IMR-90 (cell line): ENCODE measurements around the gene SEL1L3. TPM values are rescaled to one million over a fixed set of nuclear protein-coding genes. Genes with fewer than 3 reads are reported as not detected.

Experiments
- ATAC-seq: fragments of 200-7000 bp; cut with Tn5 transposase; 2 replicates; pipeline ENCODE4 v1.9.1; 2020; ENCODE audit warnings: low read depth, mild to moderate bottlenecking, moderate library complexity
- BruUV-seq: library from RNA; stranded (reverse); fragments of 400-500 nt; replicated peaks from 2 replicates; lab custom pipeline; 2021; lab: Mats Ljungman, UMichigan
- CTCF ChIA-PET: fragments of 300-600 bp; formaldehyde crosslinking; extraction: SDS; loops from one replicate; lab custom pipeline; 2021; ENCODE audit warnings: antibody characterized with exemption; lab: Yijun Ruan, JAX
- POLR2A ChIA-PET: fragments of 300-600 bp; sonication (Branson Sonifier 250); formaldehyde crosslinking; loops from one replicate; lab custom pipeline; 2022; ENCODE audit warnings: antibody characterized with exemption; ENCODE audit not compliant: unreplicated experiment; lab: Charles Lee
- DNase-seq: peaks from one replicate; pipeline ENCODE4 v3.0.0; 2013
- H2AFZ ChIP-seq: replicated peaks from 2 replicates; pipeline ENCODE3; 2013; ENCODE audit warnings: low read length, mild to moderate bottlenecking; ENCODE audit not compliant: poor library complexity
- H2AK5ac ChIP-seq: 2 replicates; pipeline ENCODE4 v1.6.1; 2013; ENCODE audit warnings: low read depth, low read length, inconsistent platforms
- H2AK9ac ChIP-seq: replicated peaks from 2 replicates; pipeline ENCODE3; 2013; ENCODE audit warnings: mild to moderate bottlenecking, low read depth, low read length, moderate library complexity; ENCODE audit not compliant: poor library complexity
- H2BK120ac ChIP-seq: 2 replicates; pipeline ENCODE4 v1.6.1; 2013; ENCODE audit warnings: low read depth, low read length, inconsistent platforms
- H2BK15ac ChIP-seq: 3 replicates; pipeline ENCODE4 v1.6.1; 2013; ENCODE audit warnings: low read depth, low read length, inconsistent platforms
- H2BK20ac ChIP-seq: 2 replicates; pipeline ENCODE4 v1.6.1; 2013; ENCODE audit warnings: low read depth, mild to moderate bottlenecking, inconsistent platforms, low read length, moderate library complexity
- H2BK5ac ChIP-seq: 2 replicates; pipeline ENCODE4 v1.6.1; 2013; ENCODE audit warnings: mild to moderate bottlenecking, low read depth, low read length, inconsistent platforms; ENCODE audit not compliant: poor library complexity, severe bottlenecking
- H3K14ac ChIP-seq: replicated peaks from 2 replicates; pipeline ENCODE4 v1.6.1; 2013; ENCODE audit warnings: low read depth, low read length, inconsistent platforms
- H3K18ac ChIP-seq: 2 replicates; pipeline ENCODE4 v1.6.1; 2013; ENCODE audit warnings: low read depth, low read length, control low read depth
- H3K23ac ChIP-seq: 2 replicates; pipeline ENCODE4 v1.6.1; 2013; ENCODE audit warnings: low read depth, low read length, inconsistent platforms
- H3K27ac ChIP-seq: 2 replicates; pipeline ENCODE4 v1.5.1; 2013; ENCODE audit warnings: mild to moderate bottlenecking, control low read depth, low read length; ENCODE audit not compliant: insufficient read depth
- H3K27me3 ChIP-seq: 2 replicates; pipeline ENCODE4 v1.6.1; 2013; ENCODE audit warnings: low read length; ENCODE audit not compliant: control insufficient read depth, insufficient read depth
- H3K36me3 ChIP-seq: 2 replicates; pipeline ENCODE4 v1.6.1; 2013; ENCODE audit warnings: low read length, mixed read lengths; ENCODE audit not compliant: control insufficient read depth, insufficient read depth
- H3K4ac ChIP-seq: 2 replicates; pipeline ENCODE4 v1.6.1; 2013; ENCODE audit warnings: low read depth, low read length, inconsistent platforms
- H3K4me1 ChIP-seq: 2 replicates; pipeline ENCODE4 v1.6.1; 2013; ENCODE audit warnings: low read length, mixed read lengths; ENCODE audit not compliant: control insufficient read depth, insufficient read depth
- H3K4me2 ChIP-seq: 2 replicates; pipeline ENCODE4 v1.6.1; 2013; ENCODE audit warnings: low read depth, mild to moderate bottlenecking, control low read depth, low read length, moderate library complexity
- H3K4me3 ChIP-seq: 2 replicates; pipeline ENCODE4 v1.5.1; 2013; ENCODE audit warnings: low read depth, mild to moderate bottlenecking, control low read depth, low read length, moderate library complexity; ENCODE audit not compliant: insufficient read depth
- H3K56ac ChIP-seq: 2 replicates; pipeline ENCODE4 v1.6.1; 2013; ENCODE audit warnings: low read length, inconsistent platforms; ENCODE audit not compliant: insufficient read depth; ENCODE audit errors: extremely low read depth
- H3K79me1 ChIP-seq, 2 experiments: 2 replicates each; pipeline ENCODE4 v1.6.1; 2013; ENCODE audit warnings: low read length in 2 of 2, inconsistent platforms in 1 of 2, low read depth in 1 of 2
- H3K9ac ChIP-seq: 2 replicates; pipeline ENCODE4 v1.6.1; 2013; ENCODE audit warnings: low read depth, low read length, control low read depth
- H3K9me1 ChIP-seq: 2 replicates; pipeline ENCODE4 v1.6.1; 2013; ENCODE audit warnings: low read length, inconsistent platforms; ENCODE audit not compliant: insufficient read depth
- H3K9me3 ChIP-seq: 2 replicates; pipeline ENCODE4 v1.6.1; 2013; ENCODE audit warnings: low read length; ENCODE audit not compliant: control insufficient read depth, insufficient read depth
- H4K20me1 ChIP-seq: 2 replicates; pipeline ENCODE4 v1.6.1; 2013; ENCODE audit warnings: low read length, inconsistent platforms; ENCODE audit not compliant: insufficient read depth
- H4K5ac ChIP-seq: 2 replicates; pipeline ENCODE4 v1.6.1; 2013; ENCODE audit warnings: mild to moderate bottlenecking, low read depth, low read length, control low read depth
- H4K8ac ChIP-seq, 2 experiments: 2 replicates each; pipeline ENCODE4 v1.6.1; 2013; ENCODE audit warnings: low read depth in 2 of 2, low read length in 2 of 2, control low read depth in 1 of 2, inconsistent platforms in 1 of 2
- H4K91ac ChIP-seq: 2 replicates; pipeline ENCODE4 v1.6.1; 2013; ENCODE audit warnings: low read depth, low read length, inconsistent platforms; ENCODE audit not compliant: insufficient read depth
- BHLHE40 ChIP-seq: fragments of 150-350 bp; IDR thresholded peaks from 2 replicates; pipeline ENCODE4 v1.6.1; 2016; ENCODE audit warnings: mild to moderate bottlenecking, low read depth, low read length
- CEBPB ChIP-seq: IDR thresholded peaks from 2 replicates; pipeline ENCODE4 v1.6.1; 2012; ENCODE audit warnings: low read depth, low read length, improper control_type of control experiment
- CHD1 ChIP-seq: IDR thresholded peaks from 2 replicates; pipeline ENCODE4 v1.6.1; 2012; ENCODE audit warnings: low read depth, low read length, improper control_type of control experiment
- FOS ChIP-seq: fragments of 150-350 bp; IDR thresholded peaks from 2 replicates; pipeline ENCODE4 v1.6.1; 2016; ENCODE audit warnings: low read depth, low read length
- MAFK ChIP-seq: IDR thresholded peaks from 2 replicates; pipeline ENCODE4 v1.6.1; 2012; ENCODE audit warnings: low read depth, low read length, improper control_type of control experiment
- MAZ ChIP-seq: IDR thresholded peaks from 2 replicates; pipeline ENCODE4 v1.6.1; 2012; ENCODE audit warnings: low read depth, mild to moderate bottlenecking, low read length, improper control_type of control experiment, moderate library complexity, borderline replicate concordance
- MXI1 ChIP-seq: IDR thresholded peaks from 2 replicates; pipeline ENCODE4 v1.6.1; 2012; ENCODE audit warnings: low read depth, mild to moderate bottlenecking, low read length, moderate library complexity, borderline replicate concordance
- NFE2L2 ChIP-seq: fragments of 150-350 bp; IDR thresholded peaks from 2 replicates; pipeline ENCODE4 v1.6.1; 2016; ENCODE audit warnings: low read depth, mild to moderate bottlenecking, low read length
- POLR2A ChIP-seq: IDR thresholded peaks from 2 replicates; pipeline ENCODE4 v1.6.1; 2012; ENCODE audit warnings: mild to moderate bottlenecking, low read depth, low read length
- RAD21 ChIP-seq: IDR thresholded peaks from 2 replicates; pipeline ENCODE4 v1.6.1; 2012; ENCODE audit warnings: low read length, improper control_type of control experiment
- RCOR1 ChIP-seq: IDR thresholded peaks from 2 replicates; pipeline ENCODE4 v1.6.1; 2012; ENCODE audit warnings: mild to moderate bottlenecking, low read length, improper control_type of control experiment; ENCODE audit not compliant: insufficient replicate concordance
- RFX5 ChIP-seq: IDR thresholded peaks from 2 replicates; pipeline ENCODE4 v1.8.0; 2012; ENCODE audit warnings: low read depth, mild to moderate bottlenecking, low read length, moderate library complexity
- SMC3 ChIP-seq: fragments of 150-350 bp; IDR thresholded peaks from 2 replicates; pipeline ENCODE4 v1.6.1; 2016; ENCODE audit warnings: low read depth, mild to moderate bottlenecking, antibody characterized with exemption, low read length, moderate library complexity
- WGBS, 2 experiments: methylation state at CpG; one replicate each; pipeline versions ENCODE4 v1.1.5 to v1.1.7; 2013; ENCODE audit warnings: missing lambda C conversion rate in 2 of 2; ENCODE audit not compliant: insufficient read length in 1 of 2; ENCODE audit errors: extremely low coverage in 2 of 2; 5-methylcytosine and 5-hydroxymethylcytosine counted together
- dilution Hi-C: fragments of 300-500 bp; cut with HindIII; formaldehyde crosslinking; loops from one replicate; pipeline ENCODE4 v1.14.3; 2018; ENCODE audit warnings: low sequenced_read_pairs; ENCODE audit not compliant: unreplicated experiment
- in situ Hi-C: fragments of 300-500 bp; cut with MboI; formaldehyde crosslinking; loops from 3 replicates; pipeline ENCODE4 v1.14.3; 2019; ENCODE audit warnings: low sequenced_read_pairs, inconsistent platforms, mixed read lengths
- intact Hi-C: fragments of 100-400 bp; cut with micrococcal nuclease; formaldehyde crosslinking; loops from 2 replicates; pipeline ENCODE4 v1.10.0; 2022
- polyA plus RNA-seq, 3 experiments: library from polyadenylated mRNA; depleted of rRNA; stranded (reverse); fragments of >200 nt; gene quantifications; 2 replicates each; pipeline ENCODE4 v1.2.3, GENCODE V29; 2012; ENCODE audit warnings: low replicate concordance in 1 of 3
- total RNA-seq: library from RNA; depleted of rRNA; stranded (reverse); fragments of >200 nt; gene quantifications from 2 replicates; pipeline ENCODE4 v1.2.3, GENCODE V29; 2012
- TF ChIP-seq, protein P1 (sequence below): fragments of 150-350 bp; IDR thresholded peaks from 2 replicates; pipeline ENCODE4 v1.6.1; 2016; ENCODE audit warnings: low read depth, mild to moderate bottlenecking, low read length, moderate library complexity, borderline replicate concordance
- TF ChIP-seq, protein P2 (sequence below): fragments of 150-350 bp; IDR thresholded peaks from 2 replicates; pipeline ENCODE4 v1.6.1; 2017; ENCODE audit warnings: mild to moderate bottlenecking, antibody characterized with exemption, low read length, low read depth
- TF ChIP-seq, protein P3 (sequence below): conservative IDR thresholded peaks from 2 replicates; pipeline ENCODE4 v1.5.1; 2012; ENCODE audit warnings: mild to moderate bottlenecking, low read depth, low read length, improper control_type of control experiment

SEL1L3 gene
- total and polyA plus RNA-seq, 2 of the 4 experiments (the other 2 are of a cell fraction): 16.4 to 43.7 TPM

GRCh38 chr4:25900310-25900709, 37.5 kb upstream of the SEL1L3 start:
- H2BK20ac ChIP-seq: no peak overlapping the region
- ChIA-PET CTCF (no interaction called here), POLR2A (no interaction called here)
- dilution Hi-C loops (no loop called here), in situ Hi-C loops (no loop called here), intact Hi-C loops (no loop called here)
- H3K79me1 ChIP-seq: no peaks in the 10 kb centered on the region
- no TSS peak for BruUV-seq
- ATAC-seq: no peak
- no peaks in the 10 kb centered on the region for H3K36me3 ChIP-seq
- no peak overlapping the region for H3K56ac ChIP-seq
- H3K4me3 ChIP-seq: no peak overlapping the region
- H3K14ac ChIP-seq: no peak overlapping the region
- no peak overlapping the region for H3K4ac ChIP-seq
- H4K91ac ChIP-seq: no peak overlapping the region
- H2AFZ ChIP-seq: no peak overlapping the region
- no peak overlapping the region for H2BK5ac ChIP-seq
- no peaks in the 10 kb centered on the region for H3K9me3 ChIP-seq
- H4K20me1 ChIP-seq: no peaks in the 10 kb centered on the region
- H3K4me1 ChIP-seq: no peaks in the 10 kb centered on the region
- no peak overlapping the region for H3K4me2 ChIP-seq
- H2BK15ac ChIP-seq: no peak overlapping the region
- no peak overlapping the region for H3K27ac ChIP-seq
- TF ChIP-seq RAD21: no peak
- TF ChIP-seq CEBPB: no peak
- TF ChIP-seq, protein P1, sequence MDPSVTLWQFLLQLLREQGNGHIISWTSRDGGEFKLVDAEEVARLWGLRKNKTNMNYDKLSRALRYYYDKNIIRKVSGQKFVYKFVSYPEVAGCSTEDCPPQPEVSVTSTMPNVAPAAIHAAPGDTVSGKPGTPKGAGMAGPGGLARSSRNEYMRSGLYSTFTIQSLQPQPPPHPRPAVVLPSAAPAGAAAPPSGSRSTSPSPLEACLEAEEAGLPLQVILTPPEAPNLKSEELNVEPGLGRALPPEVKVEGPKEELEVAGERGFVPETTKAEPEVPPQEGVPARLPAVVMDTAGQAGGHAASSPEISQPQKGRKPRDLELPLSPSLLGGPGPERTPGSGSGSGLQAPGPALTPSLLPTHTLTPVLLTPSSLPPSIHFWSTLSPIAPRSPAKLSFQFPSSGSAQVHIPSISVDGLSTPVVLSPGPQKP: no peak
- no peak for TF ChIP-seq SMC3
- TF ChIP-seq MAZ: no peak
- no peak for TF ChIP-seq MAFK
- TF ChIP-seq MXI1: no peak
- TF ChIP-seq, protein P2, sequence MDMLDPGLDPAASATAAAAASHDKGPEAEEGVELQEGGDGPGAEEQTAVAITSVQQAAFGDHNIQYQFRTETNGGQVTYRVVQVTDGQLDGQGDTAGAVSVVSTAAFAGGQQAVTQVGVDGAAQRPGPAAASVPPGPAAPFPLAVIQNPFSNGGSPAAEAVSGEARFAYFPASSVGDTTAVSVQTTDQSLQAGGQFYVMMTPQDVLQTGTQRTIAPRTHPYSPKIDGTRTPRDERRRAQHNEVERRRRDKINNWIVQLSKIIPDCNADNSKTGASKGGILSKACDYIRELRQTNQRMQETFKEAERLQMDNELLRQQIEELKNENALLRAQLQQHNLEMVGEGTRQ: no peak
- TF ChIP-seq RCOR1: no peak
- no peak for TF ChIP-seq NFE2L2
- no peak for TF ChIP-seq RFX5
- TF ChIP-seq, protein P3, sequence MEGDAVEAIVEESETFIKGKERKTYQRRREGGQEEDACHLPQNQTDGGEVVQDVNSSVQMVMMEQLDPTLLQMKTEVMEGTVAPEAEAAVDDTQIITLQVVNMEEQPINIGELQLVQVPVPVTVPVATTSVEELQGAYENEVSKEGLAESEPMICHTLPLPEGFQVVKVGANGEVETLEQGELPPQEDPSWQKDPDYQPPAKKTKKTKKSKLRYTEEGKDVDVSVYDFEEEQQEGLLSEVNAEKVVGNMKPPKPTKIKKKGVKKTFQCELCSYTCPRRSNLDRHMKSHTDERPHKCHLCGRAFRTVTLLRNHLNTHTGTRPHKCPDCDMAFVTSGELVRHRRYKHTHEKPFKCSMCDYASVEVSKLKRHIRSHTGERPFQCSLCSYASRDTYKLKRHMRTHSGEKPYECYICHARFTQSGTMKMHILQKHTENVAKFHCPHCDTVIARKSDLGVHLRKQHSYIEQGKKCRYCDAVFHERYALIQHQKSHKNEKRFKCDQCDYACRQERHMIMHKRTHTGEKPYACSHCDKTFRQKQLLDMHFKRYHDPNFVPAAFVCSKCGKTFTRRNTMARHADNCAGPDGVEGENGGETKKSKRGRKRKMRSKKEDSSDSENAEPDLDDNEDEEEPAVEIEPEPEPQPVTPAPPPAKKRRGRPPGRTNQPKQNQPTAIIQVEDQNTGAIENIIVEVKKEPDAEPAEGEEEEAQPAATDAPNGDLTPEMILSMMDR: no peak
- no peak for TF ChIP-seq CHD1
- TF ChIP-seq FOS: no peak
- no peak for TF ChIP-seq BHLHE40
- TF ChIP-seq POLR2A: no peak
- H2AK9ac ChIP-seq: no peak overlapping the region
- no peak overlapping the region for H3K23ac ChIP-seq
- H3K27me3 ChIP-seq: no peaks in the 10 kb centered on the region
- no peak overlapping the region for H2AK5ac ChIP-seq
- no peaks in the 10 kb centered on the region for H3K9me1 ChIP-seq
- no peak overlapping the region for H2BK120ac ChIP-seq
- no peak overlapping the region for H4K5ac ChIP-seq
- no peak overlapping the region for H3K9ac ChIP-seq
- no CpG with 5 or more reads among the region's 1 CpG for WGBS, 2 experiments
- DNase-seq: peak; percentile 37
- H3K18ac ChIP-seq: no peak overlapping the region
- H4K8ac ChIP-seq: no peak overlapping the region
